Spleen (tissue), 7 donors: ENCODE measurements around the gene KLHDC9.

ENCODE experiments used
- POLR2A ChIP-seq, 3 donors: fragments of 450-650 bp; IDR thresholded peaks; one replicate each; pipeline ENCODE4 v1.5.1; 2017; ENCODE audit warnings: antibody characterized with exemption in 3 of 3, mild to moderate bottlenecking in 1 of 3
- POLR2AphosphoS5 ChIP-seq, 3 donors: sonication (generic); formaldehyde crosslinking; IDR thresholded peaks; one replicate each; pipeline ENCODE4 v1.5.1; 2017; ENCODE audit warnings: antibody characterized with exemption in 3 of 3
- TF ChIP-seq, protein P1 (sequence below), 11 experiments: fragments of 200-600 bp in 7 of 11; fragments of 450-650 bp in 4 of 11; sonication (generic) in 4 of 11; IDR thresholded peaks in 8 of 11; conservative IDR thresholded peaks in 3 of 11; 1 replicate in 7 of 11; 2 replicates in 4 of 11; pipeline versions ENCODE4 v1.4.0 to v1.8.0; 2016 to 2021; ENCODE audit warnings: antibody characterized with exemption in 11 of 11, inconsistent platforms in 4 of 11, mild to moderate bottlenecking in 1 of 11
- donor health status: DM: no; HTN: no; CAD: no; lungs with moderate emphysema.
- donor health status: DM: no; HTN: no; CAD: no.
- donor health status: DM: no; HTN: no; CAD: no.

DNA sequence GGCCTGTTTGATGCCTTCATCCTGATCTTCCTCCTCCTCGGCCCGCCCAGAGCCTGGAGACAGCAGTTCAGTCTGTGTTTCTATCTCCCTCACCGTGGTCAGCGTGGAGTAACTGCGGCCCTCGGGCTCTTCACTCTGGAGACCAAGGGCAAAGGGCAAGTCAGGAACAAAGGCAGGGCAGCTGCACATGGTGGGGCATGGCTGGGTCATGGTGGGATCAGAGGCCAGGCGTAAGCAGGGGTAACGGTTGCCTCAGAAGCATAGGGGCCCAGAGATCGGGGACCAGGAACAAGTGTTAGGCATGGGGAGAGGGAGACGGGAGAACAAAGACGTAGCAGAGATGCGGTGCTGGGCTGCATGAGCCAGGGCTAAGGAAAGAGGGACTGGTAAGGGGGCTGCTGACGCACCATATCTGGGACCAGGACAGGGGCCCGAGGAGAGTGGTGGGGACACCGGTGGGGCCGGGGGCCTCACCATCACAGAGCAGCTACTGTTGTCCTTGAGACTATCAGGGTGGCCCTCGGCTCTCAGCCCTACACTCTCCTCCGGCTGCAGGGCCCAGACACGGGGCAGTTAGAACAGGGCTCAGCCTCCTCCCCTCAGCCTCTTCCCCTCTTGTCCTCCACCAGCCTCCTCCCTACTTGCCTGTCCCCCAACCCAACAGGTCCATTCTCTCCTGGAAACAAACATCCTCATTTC lies 25.3 kb upstream of the KLHDC9 start:
- TF ChIP-seq, protein P1, sequence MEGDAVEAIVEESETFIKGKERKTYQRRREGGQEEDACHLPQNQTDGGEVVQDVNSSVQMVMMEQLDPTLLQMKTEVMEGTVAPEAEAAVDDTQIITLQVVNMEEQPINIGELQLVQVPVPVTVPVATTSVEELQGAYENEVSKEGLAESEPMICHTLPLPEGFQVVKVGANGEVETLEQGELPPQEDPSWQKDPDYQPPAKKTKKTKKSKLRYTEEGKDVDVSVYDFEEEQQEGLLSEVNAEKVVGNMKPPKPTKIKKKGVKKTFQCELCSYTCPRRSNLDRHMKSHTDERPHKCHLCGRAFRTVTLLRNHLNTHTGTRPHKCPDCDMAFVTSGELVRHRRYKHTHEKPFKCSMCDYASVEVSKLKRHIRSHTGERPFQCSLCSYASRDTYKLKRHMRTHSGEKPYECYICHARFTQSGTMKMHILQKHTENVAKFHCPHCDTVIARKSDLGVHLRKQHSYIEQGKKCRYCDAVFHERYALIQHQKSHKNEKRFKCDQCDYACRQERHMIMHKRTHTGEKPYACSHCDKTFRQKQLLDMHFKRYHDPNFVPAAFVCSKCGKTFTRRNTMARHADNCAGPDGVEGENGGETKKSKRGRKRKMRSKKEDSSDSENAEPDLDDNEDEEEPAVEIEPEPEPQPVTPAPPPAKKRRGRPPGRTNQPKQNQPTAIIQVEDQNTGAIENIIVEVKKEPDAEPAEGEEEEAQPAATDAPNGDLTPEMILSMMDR (IDR thresholded peaks at IDR 0.05 in 8 of 11, conservative IDR thresholded peaks at IDR 0.05 in 3 of 11) = no peak
- TF ChIP-seq POLR2AphosphoS5 (IDR thresholded peaks at IDR 0.05) (no peak), POLR2A (IDR thresholded peaks at IDR 0.05) (no peak)
